ENCODE measurements around the gene CHST8.

CHST8 gene

GRCh38 chr19:33618884-33619283 lies 2.9 kb upstream of the CHST8 start:
- FAIRE-seq = no peak

GRCh38 chr19:33620611-33621010 lies 1.1 kb upstream of the CHST8 start:
- no peak for FAIRE-seq

DNA sequence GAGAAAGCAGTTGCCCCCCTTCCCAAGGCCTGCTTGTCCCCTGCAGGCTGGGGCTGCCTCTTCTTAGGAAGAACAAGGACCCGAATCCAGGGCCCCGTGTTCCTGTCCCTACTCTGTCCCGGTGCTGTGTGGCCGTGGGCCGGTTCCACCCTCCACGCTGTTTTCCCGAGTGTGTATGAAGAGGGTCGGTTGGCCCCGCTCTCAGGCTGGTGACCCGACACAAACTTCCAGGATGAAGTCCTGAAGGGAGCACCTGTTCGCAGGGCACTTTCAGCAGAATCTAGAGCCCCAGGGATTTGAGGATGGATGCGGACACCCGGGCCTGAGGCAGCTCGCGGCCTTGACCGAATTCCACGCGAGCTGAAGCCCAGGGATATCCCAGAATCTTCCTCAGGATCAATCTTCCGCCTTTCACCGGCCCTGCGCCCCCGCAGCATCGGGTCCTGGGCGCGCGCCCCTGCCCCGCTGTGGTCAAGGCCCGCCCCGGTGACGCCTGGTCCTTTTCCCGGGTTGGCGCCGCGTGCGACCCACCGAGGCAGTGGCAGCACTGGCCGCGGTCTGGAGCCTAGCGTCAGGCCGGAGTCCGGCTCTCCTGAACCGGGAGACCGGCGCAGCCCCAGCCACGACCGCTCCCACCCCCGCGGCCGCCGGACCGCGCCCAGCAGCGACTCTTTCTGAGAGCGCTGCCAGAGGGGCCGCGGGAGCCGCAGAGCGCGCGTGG lies 528 bp upstream of the CHST8 start:
- FAIRE-seq = no peak

- FAIRE-seq = no peak
Observed at GRCh38 chr19:33622505-33622808, 704 bp downstream of the CHST8 start.

DNA sequence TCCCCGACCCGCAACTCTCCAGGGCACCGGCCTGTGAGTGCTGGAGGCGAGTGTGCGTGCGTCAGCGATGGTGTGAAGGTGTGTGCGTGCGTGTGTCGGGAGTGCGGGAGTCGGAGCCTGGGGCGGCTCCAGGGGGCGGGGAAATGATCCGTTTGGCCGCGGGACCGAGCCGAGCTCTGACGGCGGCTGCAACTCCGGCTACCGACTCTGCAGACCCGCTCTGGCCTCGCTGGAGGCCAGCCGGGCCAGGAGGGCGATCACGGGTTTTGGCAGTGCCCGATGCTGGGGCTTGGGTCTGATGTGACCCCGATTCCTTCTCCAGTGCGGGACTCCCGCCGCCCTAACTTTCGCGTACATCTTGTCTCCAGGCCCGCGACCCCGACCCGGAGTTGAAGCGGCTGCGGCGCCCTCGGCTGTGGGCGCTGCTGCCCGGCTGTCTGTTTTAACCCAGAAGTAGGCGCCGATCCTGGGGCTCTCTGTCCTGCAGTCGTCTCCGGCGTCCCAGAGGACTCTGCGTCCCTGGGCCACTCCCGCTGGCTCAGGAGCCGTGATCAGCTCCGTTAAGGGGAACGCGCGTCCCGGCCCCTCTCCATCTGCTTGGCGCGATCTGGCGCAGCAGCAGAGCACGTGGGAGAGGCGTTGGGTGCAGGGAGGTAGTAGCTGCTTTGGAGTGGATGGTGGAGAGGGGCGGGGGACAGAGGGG lies 1.2 kb downstream of the CHST8 start:
- no peak for FAIRE-seq

- FAIRE-seq = no peak
Observed at GRCh38 chr19:33624586-33624985, 2.8 kb downstream of the CHST8 start.

DNA sequence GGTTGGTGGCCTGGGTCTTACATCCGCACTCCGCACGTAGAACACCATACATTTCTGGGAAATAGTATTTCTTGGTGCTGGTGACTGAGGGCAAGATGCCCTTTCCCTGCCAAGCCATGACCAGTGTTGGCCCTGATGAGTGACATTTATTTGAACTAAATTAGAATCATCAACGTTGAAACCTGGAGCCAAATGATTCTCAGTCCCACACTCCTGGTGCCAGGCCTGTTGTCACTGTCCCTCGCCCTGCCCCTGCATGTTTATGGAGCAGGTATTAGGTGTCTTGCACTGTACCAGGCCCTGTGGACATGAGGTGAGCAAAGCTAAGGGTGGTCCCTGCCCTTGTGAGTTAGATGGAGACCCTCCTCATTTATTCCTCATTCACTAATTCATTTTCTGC lies 5.8 kb downstream of the CHST8 start:
- no peak for FAIRE-seq

DNA sequence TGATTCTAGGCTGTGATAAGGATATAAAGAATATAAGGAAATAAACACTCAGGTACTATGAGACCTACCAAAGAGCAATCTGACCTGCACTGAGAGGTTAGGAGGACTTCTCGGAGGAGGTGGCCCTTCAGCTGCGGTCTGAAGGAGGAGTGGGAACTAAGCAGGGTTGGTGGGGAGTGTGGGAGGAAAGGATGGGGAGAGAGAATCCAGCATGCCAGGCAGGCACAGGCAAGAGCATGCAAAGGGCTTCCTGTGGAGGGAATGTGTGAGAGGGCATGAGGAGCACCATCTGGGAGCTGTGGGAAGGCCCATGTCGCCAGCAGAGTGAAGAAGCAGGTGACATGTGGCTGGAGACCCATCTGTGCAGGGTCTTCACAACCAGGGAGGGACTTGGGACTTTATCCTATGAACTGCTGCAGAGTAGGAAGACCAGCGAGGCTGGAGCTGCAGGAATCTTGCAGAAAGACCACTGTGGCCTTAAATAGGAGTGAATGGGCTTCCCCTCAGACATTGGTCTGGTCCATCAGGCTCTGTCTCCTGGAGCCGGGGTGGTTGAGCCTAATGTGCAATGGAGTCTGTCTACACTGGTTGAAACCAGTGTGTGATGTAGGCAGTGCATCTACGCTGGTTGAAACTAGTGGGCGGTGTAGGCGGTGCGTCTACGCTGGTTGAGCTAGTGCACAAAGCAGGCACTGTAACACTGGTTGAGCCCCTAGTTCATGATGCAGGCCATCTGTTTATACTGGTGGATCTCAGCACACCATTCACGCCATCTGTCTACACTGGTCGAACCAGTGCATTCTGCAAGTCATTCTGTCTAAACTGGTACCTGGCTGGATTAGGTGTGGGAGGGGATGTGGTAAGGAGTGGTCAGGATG lies 6.4 kb downstream of the CHST8 start:
- no peak for FAIRE-seq

- no peak for FAIRE-seq
Observed at GRCh38 chr19:33628921-33629825, 7.4 kb downstream of the CHST8 start.

GRCh38 chr19:33629826-33630375 lies 8.1 kb downstream of the CHST8 start:
- no peak for FAIRE-seq

DNA sequence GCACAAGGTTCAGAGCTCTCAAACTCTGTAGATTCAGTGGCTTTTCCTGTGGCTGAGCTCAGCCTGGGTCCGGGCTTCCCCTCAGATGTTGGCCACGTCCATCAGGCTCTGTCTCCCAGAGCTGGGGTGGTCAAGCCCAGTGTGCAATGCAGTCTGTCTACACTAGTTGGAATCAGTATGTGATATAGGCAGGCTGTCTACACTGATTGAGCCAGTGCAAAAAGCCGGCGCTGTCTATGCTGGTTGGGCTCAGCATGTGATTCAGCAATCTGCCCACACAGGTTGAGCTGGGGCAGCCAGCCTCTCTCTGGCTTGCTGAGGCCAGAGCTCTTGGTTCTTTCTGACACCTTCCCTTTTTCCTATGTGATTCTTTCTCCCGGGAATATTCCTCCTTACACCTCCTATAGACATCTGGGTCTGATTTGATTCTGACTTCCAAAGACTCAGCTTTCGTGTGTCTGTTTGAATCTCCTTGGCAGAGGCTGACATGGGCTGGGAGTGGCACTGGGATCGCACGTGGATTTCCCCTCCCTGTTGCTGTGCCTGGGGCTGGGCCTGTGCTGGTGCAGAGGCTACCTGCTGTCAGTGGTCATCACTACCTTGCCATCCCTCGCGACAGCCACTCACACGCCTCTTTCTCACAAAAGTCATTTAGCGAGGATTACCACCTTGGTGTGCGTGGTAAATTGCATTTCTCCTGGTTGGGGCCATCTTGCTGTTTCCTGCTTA lies 9.3 kb downstream of the CHST8 start:
- FAIRE-seq = no peak

GRCh38 chr19:33631609-33631973 lies 9.8 kb downstream of the CHST8 start:
- FAIRE-seq = no peak

- no peak for FAIRE-seq
Observed at GRCh38 chr19:33634361-33635091, 12.8 kb downstream of the CHST8 start.

GRCh38 chr19:33638167-33639034 lies 16.6 kb downstream of the CHST8 start:
- no peak for FAIRE-seq

DNA sequence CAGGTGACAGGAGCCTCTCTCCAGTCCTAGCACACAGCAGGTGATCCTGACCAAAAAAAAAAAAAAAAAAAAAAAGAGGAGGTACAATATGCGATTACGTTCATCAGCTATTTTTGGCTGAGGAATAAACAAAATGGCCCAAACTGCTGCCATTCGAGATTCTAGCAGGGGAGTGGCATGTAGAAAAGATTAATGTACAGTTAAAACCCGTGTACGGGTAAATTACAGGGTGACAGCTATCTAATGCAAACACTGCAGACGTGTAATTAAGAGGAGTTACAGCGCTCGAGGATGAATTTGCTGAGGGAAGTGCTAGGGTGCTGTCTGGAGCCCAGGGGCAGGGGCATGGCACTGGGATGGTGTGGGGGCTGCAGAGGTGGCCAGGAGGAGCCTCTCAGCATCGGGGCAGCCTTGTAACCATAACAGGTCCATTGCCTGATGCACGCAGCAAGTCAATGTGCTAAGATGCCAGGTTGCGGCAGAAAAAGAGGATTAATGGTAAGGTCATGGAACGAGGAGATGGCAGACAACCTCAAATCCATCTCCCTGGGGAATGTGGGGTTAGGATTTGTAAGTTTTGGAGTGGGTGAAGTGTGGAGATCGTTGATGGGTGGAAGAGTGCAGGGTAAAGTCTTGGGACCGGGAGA lies 17.4 kb downstream of the CHST8 start:
- no peak for FAIRE-seq

DNA sequence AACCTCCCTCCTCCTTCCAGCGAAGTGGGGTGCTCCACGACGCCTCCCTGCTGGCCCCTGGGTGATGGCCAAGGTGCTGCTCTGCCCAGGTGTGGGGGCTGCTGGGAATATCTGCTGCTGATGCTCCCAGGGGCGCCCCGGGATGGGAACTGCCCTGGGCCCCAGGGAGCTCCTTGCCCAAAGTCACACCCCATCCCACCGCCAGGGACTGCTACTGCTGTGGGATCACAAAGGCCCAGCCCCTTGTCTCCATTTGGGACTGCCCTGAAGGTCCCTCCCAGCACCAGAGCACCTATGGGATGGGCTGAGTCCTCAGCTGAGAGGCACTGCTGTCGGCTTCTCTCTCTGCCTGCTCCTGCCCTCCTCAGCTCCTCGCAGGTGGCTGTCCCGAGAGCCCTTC lies 19.0 kb downstream of the CHST8 start:
- no peak for FAIRE-seq

DNA sequence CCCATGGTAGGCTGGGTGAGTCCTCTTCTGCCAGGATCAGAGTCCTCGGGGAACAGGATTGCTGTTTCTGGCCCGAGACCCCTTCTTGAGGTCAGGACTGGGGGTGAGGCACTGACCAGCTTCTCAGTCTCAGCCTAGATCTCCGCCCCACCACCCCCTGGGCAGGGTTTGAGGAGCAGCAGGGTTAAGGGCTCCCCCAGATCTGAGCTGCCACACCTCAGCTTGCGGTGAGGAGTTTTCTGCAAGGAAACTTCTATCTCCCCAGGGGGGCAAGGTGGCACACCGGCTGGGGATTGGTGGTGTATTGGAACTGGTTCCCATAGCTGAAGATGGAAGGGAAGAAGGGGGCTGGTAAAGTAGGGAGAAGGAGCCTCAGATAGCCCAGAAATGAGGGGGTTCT lies 19.5 kb downstream of the CHST8 start:
- FAIRE-seq = no peak

- no peak for FAIRE-seq
Observed at GRCh38 chr19:33641956-33642498, 20.3 kb downstream of the CHST8 start.

DNA sequence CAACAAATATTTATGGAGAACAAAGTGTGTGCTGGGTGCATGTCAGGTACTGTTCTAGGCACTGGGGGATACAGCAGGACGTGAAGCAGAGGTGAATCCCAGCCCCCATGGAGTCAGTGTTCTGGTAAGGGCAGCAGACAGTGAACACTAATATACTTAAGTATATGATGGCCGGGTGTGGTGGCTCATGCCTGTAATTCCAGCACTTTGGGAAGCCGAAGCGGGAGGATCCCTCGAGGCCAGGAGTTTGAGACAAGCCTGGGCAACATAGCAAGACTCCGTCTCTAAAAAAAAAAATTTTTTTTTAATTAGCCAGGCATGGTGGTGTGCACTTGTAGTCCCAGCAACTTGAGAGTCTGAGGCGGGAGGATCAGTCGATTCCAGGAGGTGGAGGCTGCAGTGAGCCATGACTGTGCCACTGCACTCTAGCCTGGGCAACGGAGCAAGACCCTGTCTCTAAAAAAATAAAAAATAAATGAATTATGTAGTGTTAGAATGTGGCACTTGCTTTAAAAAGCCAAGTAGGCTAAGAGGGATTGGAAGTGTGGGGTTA lies 22.6 kb downstream of the CHST8 start:
- no peak for FAIRE-seq
